Ecto neural progenitor cell (in vitro differentiated cells): Measurements from ENCODE around the gene COL18A1.
A peak's percentile ranks its signal among the peaks of the same experiment; 100 is the strongest.

ENCODE experiments used
- DNase-seq: peaks from one replicate; pipeline ENCODE4 v3.0.0-alpha.2; 2018; ENCODE audit warnings: low spot score

COL18A1 gene

DNA sequence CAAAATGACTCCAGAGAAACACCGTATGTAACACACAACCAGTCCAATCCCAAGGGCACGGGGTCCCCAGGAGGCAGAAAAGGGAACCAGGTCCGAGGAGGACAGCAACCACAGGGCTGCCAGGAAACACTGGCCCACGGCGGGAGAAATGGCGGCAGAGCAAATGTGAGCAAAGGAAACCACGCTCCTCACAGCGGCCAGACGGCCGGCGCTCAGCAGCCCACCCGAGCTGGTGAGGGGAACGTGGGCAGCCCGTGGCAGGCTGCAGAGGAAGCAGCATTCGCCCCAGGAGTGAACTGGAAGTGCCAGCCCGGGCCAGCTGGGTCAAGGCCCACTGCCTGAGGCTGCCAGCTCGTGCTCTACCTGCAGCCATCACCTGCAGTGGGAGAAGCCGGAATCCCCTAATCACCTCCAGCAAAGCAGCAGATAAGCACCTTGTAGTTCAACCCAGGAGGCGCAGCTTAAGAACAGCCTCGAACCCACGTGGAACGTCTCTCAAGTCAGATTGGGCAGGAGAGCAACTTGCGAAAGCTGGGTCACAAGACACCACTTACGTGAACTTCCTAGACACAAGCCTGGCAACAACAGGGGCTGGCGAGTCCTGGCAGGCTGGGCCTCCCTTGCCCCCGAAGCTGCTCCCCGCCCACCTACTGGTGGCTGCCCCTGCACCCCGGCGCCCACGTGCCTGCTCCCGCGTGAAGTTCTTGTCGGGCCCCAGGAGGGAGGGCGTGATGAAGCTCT is 130.5 kb downstream of the COL18A1 start:
- DNase-seq, result peak; percentile 43

DNA sequence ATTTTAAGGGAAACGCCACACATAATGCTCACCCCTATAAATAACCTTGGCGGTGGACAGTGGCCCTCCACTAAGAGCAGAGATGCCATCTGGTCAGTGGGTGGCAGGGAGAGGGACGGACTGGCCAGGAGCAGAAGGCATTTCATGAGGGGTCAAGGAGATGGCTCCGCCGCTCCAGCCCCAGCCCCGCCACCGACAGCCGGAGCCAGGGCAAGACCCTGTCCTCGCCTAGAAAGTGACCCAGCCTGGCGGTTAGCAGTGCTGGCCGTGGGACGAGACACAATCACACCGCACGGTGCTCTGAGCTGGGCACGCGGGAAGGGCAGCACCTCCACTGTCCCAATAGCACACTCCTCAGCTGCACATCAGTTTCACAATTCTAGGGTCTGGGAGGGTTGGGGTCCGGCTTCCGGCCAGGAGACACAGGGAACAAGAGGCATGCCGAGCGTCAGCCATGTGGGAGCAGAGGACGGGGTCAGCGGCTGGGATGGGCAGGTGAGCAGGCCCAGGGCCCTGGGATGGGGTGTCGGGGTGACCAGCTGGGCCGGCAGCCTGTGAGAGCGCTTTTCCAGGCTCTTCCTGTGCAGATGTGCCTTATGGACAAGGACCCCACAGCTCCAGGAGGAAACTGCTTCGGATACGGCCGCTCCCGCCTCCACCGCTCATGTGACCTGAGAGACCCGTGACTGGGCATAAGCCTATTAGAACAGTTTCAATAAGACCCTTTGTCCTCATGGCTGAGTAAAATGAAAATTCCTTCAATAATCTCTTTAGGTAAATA is 131.5 kb downstream of the COL18A1 start:
- peak; percentile 80 for DNase-seq

DNA sequence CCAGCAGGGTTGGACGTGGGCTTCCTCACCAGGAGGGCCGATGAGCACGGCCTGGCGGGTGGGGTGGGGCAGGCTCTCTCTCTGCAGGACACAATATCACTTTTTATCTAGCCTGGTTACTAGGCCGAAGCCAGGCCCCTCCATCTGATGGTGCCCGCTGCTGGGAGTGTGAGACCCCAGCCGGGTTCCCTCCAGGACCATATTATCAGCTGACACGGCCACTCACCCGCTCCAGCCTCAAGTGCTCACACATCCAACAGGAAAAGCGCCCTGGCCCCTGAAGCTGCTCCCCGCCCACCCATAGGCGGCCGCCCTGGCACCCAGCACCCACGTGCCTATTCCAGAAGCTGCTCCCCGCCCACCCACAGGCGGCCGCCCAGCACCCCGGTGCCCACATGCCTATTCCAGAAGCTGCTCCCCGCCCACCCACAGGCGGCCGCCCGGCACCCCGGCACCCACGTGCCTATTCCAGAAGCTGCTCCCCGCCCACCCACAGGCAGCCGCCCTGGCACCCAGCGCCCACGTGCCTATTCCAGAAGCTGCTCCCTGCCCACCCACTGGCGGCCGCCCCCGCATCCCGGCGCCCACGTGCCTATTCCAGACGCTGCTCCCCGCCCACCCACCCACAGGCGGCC is 132.3 kb downstream of the COL18A1 start:
- DNase-seq, result peak; percentile 44

DNA sequence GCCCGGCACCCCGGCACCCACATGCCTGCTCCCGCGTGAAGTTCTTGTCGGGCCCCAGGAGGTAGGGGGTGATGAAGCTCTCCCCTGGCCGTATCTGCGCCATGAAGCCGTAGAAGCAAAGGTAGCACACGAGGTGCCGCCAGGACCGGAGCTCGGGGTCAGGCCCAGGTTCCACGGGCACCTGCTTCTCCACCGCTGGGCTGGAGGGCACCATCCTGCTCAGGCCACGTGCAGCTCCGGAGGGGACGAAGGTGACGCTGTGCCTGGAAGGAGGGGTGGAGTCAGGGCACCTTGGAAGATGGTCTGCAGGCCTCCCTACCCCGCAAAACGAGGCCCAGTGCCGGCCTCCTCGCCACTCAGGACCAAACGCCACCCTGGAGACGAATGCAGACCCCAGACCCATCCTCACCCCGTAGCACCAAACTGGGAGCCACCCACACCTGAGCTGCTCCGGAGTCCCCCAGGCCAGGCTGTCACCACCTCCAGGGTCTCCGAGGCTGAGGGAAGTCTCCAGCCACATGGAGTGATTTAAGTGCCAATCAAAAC is 132.9 kb downstream of the COL18A1 start:
- DNase-seq, result peak; percentile 36

DNA sequence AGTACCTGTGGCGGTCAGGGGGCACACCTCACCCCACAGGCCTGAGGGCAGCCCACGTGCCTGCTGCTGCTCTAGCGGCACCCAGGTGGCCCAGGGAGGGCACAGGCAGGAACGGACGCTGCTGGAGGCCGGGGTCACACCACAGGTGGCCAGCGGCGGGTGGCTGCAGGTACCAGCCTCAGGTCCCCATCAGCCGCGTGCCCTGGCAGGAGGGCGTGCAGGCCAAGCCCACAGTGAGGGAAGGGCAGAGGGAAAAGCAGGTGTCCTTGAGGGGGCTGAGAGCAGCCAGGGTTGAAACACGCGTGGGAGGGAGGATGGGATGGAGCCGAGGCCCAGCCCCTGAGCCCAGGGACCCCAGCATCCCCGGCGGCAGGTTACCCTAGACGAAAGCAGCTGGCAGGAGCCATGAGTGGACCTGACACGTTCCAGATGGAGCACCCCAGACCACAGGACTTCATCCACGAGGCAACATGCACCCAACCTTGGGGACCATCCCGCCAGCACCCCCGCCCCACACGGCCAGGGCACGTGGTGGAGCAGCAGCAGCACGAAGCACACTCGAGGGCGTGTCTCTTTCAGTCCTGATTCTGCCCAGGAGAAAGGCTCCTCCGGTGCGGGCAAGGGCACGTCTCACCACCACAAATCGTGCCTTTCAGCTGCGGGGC is 133.5 kb downstream of the COL18A1 start:
- peak; percentile 43 for DNase-seq

DNA sequence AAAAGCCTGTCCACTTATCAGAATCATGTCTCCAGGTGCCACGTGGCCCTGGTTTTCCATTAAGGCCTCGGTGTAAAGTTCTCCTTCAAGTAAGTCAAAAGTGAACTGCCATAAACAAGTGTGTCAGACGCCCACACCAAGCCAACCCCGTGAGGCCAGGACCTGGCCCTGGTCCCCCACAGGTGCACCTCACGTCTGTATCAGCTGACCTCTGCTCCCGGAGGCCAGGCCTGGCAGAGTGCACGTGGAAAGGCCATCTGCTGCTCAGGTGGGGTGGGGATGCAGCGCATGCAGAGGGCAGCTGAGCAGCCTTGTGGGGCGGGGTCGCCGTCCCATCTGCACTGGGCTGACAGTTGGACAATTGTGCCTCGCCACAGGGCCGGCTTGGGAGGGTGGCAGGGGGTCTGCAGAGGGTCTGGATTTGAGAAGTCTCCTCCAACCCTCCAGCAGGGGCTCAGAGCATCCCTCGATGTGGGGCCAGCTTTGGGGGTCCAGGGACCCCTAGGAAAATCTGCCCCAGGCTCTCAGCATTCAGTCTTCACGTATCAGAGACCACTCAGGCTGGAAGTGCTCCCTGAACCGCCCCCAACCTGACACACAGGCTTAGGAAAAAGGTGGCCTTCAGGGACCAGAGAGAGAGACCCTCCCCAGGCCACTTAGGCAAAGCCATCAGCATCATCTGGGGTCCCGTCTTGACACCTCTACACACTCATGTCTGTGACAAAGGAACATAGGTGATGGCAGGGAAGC is 134.3 kb downstream of the COL18A1 start:
- peak; percentile 44 for DNase-seq

DNA sequence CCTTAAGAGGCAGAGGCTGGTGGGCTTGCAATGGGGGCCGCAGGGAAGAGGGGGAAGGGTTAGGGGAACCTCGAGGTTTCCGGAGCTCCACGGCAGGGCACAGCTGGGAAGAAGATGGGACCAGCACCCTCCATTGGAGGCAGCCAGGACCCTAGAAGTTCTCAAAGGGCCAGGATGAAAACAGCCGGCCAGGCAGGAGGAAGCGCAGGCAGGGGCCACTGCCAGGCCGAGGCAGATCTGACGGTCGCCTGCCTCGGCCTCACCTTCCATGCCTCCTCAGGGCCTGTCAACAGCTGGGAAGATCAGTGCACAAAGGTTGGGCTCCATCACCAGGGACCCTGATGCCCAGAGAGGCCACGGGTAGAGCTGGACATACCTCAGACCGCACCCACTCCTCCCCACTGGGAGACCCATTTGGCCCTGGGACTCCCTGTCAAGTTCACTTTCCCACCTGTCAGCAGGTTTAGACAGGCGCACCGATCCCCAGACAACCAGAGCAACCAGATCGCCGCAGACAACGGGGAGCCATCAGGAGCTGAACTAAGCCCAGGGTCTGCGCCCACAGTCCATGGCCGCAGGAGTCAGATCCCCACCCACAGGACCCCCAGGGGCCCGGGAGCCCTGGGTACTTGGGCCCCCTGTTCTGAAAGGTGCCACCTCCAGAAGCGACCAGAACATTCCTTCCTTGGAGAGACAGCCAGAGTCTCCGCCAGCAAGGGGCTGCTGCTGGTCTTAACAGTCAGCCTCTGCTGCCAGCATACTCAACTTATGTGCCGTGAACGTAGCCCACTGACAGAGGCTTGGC is 135.0 kb downstream of the COL18A1 start:
- peak; percentile 42 for DNase-seq

DNA sequence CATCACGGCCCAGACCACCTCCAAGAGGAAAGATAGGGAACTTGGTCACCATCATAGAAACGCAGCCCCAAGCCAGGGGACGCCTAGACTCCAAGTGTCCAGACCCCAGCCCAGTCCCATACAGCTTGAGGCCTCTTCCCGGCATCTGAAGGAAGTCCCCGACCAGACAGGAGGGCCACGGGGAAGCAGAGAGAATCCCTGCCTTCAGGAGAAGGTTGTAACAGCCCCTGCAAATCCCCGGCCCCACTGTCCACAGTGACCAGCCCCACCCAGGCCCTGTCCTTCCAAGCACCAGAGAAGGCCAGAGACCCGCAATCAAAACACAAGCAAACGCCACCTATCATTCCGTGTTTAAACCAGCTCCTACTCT is 135.6 kb downstream of the COL18A1 start:
- DNase-seq, result peak; percentile 45

DNA sequence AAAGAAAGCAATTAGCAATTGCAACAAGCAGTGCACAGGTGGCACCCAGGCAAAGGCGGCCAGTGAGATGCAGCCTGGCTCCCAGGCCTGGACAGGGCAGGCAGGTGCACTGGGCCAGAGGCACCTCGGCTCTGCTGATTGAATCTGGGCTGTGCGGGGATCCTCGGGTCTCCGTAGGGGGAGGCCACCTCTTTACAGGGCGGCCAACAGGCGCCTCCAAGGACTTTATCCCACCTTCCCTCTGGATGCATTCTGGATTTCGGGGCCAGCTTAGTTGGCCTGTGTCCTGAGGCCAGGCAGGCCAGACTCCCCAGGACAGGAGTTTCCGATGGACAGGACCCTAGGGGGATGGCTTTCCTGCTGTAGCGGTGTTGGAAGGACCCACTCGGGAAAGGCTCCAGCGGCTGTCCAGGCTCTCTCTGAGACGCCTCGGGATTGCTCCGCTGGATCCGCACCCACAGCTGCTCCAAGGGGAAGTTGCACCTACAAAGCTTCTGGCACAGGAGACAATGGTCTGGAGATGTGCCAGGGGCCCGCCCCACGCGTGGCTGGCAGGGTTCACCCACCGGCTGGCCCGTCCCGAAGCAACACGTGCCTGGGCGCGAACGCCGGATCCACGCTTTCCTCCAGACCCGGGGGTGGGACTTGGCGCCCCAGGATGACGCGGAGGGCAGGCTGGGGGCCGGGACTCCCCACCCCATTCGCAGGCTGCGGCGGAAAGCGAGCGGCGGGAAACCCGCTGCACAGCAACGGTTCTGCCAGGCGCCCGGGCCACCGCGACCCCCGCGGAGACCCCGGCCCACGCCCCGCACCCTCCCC is 136.5 kb downstream of the COL18A1 start:
- DNase-seq, result peak; percentile 53

DNA sequence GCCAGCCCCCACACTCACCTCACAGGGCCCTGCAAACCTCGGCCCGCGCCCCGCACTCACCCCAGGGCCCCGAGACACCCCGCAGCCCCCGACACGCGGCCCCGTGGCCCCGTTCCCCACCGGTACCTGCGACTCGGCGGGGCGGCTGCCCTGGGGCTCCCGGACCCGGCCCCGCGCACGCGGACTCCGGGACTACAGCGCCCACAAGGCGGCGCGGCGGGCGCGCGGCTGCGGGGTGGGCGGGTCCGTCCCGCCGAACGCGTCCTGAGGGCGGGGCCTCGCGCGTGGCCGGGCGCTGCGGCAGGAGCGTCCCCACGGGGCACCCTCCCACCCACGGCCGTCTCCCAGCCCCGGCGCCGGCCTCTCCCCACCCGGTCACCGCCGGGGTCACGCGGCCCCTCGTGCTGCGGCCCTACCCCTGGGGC is 137.3 kb downstream of the COL18A1 start, which contains the start of gene SLC19A1:
Gene SLC19A1, minus strand, starts transcription at position 199 of the 425 bp plus-strand sequence. CDS start 4,481 bp downstream, outside the sequence.
- peak; percentile 79 for DNase-seq

DNA sequence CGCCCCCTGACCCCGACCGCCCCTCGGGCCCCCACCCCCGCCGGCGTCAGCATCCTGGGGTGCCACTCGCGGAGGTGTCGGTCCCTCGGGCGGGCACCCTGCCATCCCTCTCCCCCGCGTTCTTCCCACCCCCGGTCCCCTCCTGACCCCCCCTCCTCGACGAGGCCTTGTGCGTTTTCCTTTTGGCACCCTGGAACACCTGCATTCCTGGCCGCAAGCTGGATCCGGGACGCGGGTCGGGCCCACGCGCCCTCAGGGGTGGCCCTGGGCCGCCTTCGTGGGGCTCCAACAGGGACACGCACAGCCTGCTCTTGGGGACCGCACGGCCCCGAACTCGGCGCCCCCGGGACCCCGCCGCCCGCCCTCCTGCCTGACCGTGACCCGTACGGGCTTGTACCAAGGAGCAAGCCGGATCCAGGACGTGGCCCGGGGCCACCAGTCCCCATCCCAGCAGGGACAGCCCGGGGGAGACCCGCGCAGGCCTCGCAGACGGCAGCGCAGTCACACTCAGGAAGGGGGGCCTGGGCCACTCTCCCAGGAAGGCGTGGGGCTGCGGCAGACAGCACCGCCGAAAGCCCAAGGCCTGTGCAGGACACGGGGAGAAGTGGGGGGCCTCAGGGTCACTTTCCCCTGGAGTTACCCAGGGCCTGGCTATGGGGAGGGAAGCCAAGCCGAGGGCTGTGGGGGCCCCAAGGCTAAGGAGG is 137.9 kb downstream of the COL18A1 start:
- no peak for DNase-seq

DNA sequence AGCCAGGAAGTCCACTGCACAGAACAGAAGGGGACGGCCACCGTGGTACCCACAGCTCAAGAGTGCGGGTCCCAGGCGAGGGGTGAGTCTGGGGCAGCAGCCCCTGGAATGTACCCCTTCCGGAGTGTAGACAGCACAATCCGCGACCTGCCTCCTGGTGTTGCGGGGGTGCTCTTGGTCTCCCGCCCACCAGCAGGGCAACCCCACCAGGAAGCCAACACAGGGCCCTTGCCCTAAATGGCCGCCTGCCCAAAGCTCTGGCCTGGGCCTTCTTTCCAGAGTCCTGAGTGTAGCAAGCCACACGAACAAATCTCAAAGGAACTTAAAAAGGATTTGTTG is 138.4 kb downstream of the COL18A1 start:
- DNase-seq, result peak; percentile 50

DNA sequence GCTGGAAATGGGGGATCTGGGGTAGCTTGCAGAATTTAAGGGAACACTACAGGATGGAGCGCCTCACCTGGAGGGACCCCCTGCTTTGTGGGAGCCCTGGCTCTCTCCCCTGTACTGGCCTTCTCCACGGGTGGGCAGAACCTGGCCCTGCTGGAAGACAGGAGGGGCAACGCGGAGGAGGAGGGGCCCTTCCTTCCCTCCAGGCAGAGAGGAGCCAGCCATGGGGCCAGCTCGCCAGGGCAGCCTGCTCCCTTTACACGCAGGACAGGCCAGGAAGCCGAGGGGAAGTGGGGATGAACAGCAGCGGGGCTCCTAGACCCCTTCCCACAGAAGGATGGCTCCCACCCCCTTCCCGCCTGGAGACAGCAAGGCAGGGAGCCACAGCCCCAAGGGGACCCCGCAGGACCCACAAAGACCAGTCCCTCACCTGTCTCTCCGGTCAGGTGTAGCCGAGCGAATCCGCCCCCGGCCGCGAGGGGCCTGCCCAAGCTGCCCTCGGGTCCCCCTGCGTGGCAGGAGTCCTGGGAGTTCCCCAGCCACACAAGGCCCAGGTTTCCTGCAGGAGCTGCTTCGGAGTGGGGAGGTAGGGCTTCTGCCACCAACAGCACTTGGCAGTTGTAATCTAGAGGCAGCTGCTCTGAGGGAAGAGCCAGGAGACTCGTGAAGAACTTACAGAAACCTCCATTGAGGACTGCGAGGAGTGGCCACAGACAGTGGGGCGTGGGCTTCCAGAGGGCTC is 138.9 kb downstream of the COL18A1 start:
- peak; percentile 48 for DNase-seq

DNA sequence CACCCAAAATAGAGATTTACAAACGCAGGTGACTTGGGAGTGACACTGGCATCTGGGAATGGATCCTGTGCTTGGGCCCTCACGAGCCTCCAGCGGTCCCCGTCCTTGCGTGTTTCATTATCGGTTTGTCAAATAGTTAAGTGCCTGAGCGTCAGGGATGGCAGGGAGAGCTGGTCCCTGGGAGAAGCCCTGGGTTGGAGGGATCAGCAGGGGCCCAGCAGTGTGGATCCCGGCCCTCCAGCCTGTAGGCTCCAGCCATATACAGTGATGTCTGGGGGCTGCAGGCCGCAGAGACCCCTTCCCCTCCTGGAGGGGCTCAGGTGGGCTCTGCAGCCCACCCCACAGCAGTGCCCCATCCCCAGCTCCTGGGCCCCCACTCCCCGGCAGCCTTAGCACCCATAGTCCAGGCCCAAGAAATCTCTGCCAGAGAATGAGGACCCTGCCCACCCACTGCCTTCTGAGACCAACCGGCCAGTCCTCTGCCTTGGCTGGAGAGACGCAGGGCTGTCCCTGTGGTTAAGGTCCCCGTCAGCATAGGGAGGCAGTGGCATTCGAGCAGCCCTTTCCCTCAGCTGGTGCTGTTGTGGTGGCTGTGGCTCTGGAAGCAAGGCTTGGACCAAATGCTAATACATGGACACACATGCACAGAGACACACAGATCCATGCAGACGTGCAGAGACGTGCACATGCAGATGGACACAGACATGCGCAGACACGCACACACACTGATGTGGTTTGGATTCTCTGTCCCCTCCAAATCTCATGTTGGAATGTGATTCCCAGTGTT is 139.7 kb downstream of the COL18A1 start:
- DNase-seq, result peak; percentile 41

DNA sequence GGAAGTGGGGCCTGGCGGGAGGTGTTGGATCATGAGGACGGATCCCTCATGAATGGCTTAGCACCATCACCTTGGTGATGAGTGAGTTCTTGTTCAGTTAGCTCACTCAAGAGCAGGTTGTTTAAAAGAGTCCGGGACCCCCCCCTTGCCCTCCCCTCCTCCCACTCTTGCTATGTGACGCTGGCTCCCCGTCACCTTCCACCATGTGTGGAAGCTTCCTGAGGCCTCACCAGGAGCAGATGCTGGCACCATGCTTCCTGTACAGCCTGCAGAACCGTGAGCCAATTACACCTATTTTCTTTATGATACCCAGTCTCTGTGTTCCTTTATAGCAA is 140.2 kb downstream of the COL18A1 start:
- DNase-seq, result no peak

DNA sequence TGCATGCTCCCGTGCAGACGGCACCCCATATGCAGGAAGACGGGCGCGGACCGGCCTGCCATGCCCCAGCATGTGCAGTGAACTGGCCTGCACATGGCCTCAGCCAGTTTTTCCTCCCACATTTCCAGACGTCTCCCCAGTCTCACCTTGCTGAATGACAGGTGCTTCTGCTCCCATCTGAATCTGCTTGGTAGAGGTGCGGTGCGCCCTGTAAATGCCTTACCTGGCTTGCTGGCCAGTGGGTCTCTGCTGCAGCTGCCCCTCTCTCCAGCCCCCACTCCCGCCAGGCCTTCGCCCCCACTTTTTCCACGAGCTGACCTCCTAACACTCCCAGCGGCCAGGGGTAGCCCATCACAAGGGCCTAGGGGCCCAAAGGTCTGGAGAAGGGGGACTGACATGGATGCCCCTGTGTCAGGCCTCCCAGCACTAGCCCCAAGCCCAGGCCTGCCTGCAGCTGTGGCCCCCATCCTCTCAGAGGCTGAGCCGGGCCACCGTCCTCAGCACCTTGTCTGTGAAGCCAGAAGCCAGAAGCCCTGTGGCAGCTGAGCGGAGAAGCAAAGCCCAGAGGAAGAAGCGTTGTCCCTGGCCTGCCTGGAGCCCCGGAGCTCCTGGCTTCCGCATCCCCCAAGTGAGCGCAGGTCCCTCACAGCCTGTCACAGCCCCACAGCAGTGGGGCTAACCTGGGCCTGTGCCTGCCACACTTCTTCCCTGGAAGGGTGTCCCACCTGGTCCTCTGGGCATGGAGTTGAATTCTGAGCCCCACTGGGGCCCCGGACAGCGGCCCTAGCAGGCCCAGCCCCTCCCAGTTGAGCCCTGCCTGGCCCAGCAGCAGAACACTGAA is 140.9 kb downstream of the COL18A1 start:
- DNase-seq, result peak; percentile 41
